HepG2 (cell line): ENCODE data around the gene FHL3. TPM values are rescaled to one million over a fixed set of nuclear protein-coding genes. Genes with fewer than 3 reads are reported as not detected.

Source experiments
- EEA1 ChIP-seq: sonication (generic); formaldehyde crosslinking; IDR thresholded peaks from 2 replicates; pipeline ENCODE4 v1.5.1; 2020; ENCODE audit warnings: mild to moderate bottlenecking, missing genetic modification reagents, borderline replicate concordance
- KAT8 ChIP-seq: IDR thresholded peaks from 2 replicates; pipeline ENCODE4 v1.6.1; 2016; ENCODE audit warnings: missing genetic modification reagents, missing compliant biosample characterization
- PITX1 ChIP-seq: sonication (generic); formaldehyde crosslinking; IDR thresholded peaks from 2 replicates; pipeline ENCODE4 v1.5.1; 2020; ENCODE audit warnings: mild to moderate bottlenecking, missing genetic modification reagents
- SAFB2 ChIP-seq: sonication (generic); formaldehyde crosslinking; IDR thresholded peaks from 2 replicates; pipeline ENCODE4 v1.5.1; 2020; ENCODE audit warnings: missing genetic modification reagents, low read depth, mild to moderate bottlenecking, borderline replicate concordance
- SIX1 ChIP-seq: sonication (generic); formaldehyde crosslinking; IDR thresholded peaks from 2 replicates; pipeline ENCODE4 v1.4.0; 2020; ENCODE audit warnings: missing genetic modification reagents, borderline replicate concordance
- SRY ChIP-seq: sonication (generic); formaldehyde crosslinking; IDR thresholded peaks from 2 replicates; pipeline ENCODE4 v1.8.0; 2022; ENCODE audit warnings: mild to moderate bottlenecking, missing genetic modification reagents
- ZNF607 ChIP-seq: sonication (generic); formaldehyde crosslinking; IDR thresholded peaks from 2 replicates; pipeline ENCODE4 v1.5.1; 2020; ENCODE audit warnings: missing genetic modification reagents, mild to moderate bottlenecking, borderline replicate concordance
- polyA plus RNA-seq, 8 experiments: library from polyadenylated mRNA; depleted of rRNA in 3 of 8; stranded (reverse) in 7 of 8; unstranded in 1 of 8; fragments of >200 nt; fragmentation: Illumina TruSeq in 4 of 8; extraction: Trizol in 4 of 8; gene quantifications; 2 replicates each; pipeline versions ENCODE4 v1.2.1 to v1.2.3, GENCODE V29; 2011 to 2016; ENCODE audit warnings: low read depth in 4 of 8, missing spikeins in 1 of 8, mixed read lengths in 1 of 8; ENCODE audit not compliant: insufficient read depth in 1 of 8
- total RNA-seq, 5 experiments: library from RNA; depleted of rRNA; stranded (reverse); fragments of >200 nt; fragmentation: Illumina TruSeq; extraction: Trizol; gene quantifications; 2 replicates each; pipeline ENCODE4 v1.2.3, GENCODE V29; 2016; ENCODE audit warnings: low read depth in 1 of 5
- TF ChIP-seq, protein P1 (sequence below): sonication (generic); formaldehyde crosslinking; IDR thresholded peaks from 2 replicates; pipeline ENCODE4 v1.5.0; 2020; ENCODE audit warnings: missing genetic modification reagents
- TF ChIP-seq, protein P2 (sequence below): sonication (generic); formaldehyde crosslinking; IDR thresholded peaks from 2 replicates; pipeline ENCODE4 v1.4.0; 2020; ENCODE audit warnings: missing genetic modification reagents
- TF ChIP-seq, protein P3 (sequence below): IDR thresholded peaks from 2 replicates; pipeline ENCODE4 v1.6.1; 2016; ENCODE audit warnings: mild to moderate bottlenecking

FHL3 gene
- total and polyA plus RNA-seq, 2 of the 13 experiments (the other 11 are each of a cell fraction or from before 2014, with no cell fraction given), result 2.8 to 6.6 TPM

DNA sequence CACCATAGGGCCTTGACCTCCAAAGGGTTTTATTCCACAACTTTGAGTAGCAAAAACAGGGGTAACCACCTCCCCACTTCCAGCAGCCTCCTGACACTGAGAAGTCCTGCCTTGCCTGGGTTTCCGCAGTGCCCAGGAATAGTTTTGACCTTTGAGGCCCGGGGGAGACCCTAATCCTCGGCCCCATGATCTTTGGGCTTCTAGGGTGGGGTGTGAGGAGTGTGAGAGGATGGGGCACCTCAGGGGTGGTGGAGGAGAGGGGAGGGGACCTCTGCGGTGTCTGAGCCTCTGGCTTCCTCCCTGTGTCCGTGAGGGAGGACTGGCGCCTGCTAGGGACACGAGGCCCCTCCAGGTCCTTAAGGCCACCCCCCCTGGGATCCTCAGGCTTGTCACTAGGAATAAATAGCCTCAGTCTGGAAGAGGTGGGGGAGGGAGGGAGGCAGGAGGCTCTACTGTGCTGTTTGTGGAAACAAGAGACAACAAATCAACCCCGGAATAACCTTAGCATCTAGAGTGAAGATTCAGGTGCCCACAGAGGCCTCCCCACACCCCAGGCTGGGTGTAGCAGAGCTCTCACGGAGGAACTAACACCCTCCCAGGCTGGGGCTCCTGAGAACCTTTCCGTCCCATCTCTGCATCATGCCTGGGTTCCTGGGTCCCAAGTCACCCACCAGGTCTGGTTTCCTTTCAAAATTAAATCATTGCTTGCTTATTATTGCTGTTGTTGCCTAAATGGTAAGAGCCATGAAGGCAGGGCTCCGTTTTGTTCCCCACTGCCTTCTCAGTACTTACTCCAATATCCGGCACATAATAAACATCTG, 904 bp upstream of the FHL3 start (continued):
- TF ChIP-seq, protein P1, sequence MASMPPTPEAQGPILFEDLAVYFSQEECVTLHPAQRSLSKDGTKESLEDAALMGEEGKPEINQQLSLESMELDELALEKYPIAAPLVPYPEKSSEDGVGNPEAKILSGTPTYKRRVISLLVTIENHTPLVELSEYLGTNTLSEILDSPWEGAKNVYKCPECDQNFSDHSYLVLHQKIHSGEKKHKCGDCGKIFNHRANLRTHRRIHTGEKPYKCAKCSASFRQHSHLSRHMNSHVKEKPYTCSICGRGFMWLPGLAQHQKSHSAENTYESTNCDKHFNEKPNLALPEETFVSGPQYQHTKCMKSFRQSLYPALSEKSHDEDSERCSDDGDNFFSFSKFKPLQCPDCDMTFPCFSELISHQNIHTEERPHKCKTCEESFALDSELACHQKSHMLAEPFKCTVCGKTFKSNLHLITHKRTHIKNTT (CRISPR knock-in tag), result no peak
- TF ChIP-seq SRY (CRISPR knock-in tag), result no peak
- no peak for TF ChIP-seq PITX1 (CRISPR knock-in tag)
- TF ChIP-seq KAT8, result no peak
- 0 out of 2 replicates have a peak, but pooled peaks have one; percentile 7 for TF ChIP-seq ZNF607 (CRISPR knock-in tag)
- TF ChIP-seq EEA1 (CRISPR knock-in tag), result no peak
- TF ChIP-seq, protein P2, sequence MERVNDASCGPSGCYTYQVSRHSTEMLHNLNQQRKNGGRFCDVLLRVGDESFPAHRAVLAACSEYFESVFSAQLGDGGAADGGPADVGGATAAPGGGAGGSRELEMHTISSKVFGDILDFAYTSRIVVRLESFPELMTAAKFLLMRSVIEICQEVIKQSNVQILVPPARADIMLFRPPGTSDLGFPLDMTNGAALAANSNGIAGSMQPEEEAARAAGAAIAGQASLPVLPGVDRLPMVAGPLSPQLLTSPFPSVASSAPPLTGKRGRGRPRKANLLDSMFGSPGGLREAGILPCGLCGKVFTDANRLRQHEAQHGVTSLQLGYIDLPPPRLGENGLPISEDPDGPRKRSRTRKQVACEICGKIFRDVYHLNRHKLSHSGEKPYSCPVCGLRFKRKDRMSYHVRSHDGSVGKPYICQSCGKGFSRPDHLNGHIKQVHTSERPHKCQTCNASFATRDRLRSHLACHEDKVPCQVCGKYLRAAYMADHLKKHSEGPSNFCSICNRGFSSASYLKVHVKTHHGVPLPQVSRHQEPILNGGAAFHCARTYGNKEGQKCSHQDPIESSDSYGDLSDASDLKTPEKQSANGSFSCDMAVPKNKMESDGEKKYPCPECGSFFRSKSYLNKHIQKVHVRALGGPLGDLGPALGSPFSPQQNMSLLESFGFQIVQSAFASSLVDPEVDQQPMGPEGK (CRISPR knock-in tag), result no peak
- no peak for TF ChIP-seq SIX1 (CRISPR knock-in tag)
- no peak for TF ChIP-seq SAFB2 (CRISPR knock-in tag)
- TF ChIP-seq, protein P3, sequence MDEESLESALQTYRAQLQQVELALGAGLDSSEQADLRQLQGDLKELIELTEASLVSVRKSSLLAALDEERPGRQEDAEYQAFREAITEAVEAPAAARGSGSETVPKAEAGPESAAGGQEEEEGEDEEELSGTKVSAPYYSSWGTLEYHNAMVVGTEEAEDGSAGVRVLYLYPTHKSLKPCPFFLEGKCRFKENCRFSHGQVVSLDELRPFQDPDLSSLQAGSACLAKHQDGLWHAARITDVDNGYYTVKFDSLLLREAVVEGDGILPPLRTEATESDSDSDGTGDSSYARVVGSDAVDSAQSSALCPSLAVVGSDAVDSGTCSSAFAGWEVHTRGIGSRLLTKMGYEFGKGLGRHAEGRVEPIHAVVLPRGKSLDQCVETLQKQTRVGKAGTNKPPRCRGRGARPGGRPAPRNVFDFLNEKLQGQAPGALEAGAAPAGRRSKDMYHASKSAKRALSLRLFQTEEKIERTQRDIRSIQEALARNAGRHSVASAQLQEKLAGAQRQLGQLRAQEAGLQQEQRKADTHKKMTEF (CRISPR knock-in tag), result no peak
- TF ChIP-seq, all 625 proteins: peak for 6
